ENCODE results near the gene DUSP16. TPM values are rescaled to one million over a fixed set of nuclear protein-coding genes. Genes with fewer than 3 reads are reported as not detected.

DUSP16 gene
- total and polyA plus RNA-seq, 2 experiments from 2014 or later = 11.7 to 59.4 TPM

DNA sequence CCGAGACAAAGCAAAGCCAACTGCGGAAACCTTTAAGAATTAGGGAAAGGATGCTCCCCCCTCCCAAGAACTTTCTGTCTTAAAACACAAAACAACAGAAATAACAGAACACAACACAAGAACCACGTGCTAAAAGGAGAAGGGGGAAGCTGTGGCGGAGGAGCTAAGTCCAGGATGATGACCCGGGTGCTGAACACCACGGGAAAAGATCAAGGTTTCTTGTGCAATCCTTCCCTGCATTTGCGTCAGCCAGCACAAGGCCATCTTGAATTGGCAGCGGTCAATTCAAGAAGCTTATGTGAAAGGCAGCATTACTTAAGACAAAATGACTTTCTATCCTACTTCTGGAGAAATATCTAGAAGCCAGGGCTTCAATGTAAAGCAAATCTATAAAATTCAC, 38.0 kb upstream of the DUSP16 start:
- peak overlapping the region; percentile 39 for H3K27ac Mint-ChIP-seq
- H3K27me3 ChIP-seq (ENCODE audit: insufficient read depth) = no peaks in the 10 kb centered on the region
- H3K9me3 Mint-ChIP-seq = no peaks in the 10 kb centered on the region; the same call in 2 of the 3 replicates
- H3K27me3 Mint-ChIP-seq (ENCODE audit: insufficient read depth, low read depth, poor library complexity) = peaks cover 6% of the 10 kb centered on the region
- peak overlapping the region; percentile 92 for H2AFZ ChIP-seq
- no peaks in the 10 kb centered on the region for H3K36me3 ChIP-seq (ENCODE audit: insufficient read depth)
- 0 out of 2 replicates have a peak, but pooled peaks cover 7% of the 10 kb centered on the region for H3K4me1 ChIP-seq (ENCODE audit: insufficient read depth)
- H3K4me1 Mint-ChIP-seq = peaks cover 18% of the 10 kb centered on the region
- H3K36me3 Mint-ChIP-seq (ENCODE audit: low read depth) = no peaks in the 10 kb centered on the region
- H4K20me1 ChIP-seq (replicated peaks; ENCODE audit: insufficient read depth) = no peaks in the 10 kb centered on the region
- no peaks in the 10 kb centered on the region for H3F3A ChIP-seq (replicated peaks; ENCODE audit: low read depth)
- H3K27ac ChIP-seq (ENCODE audit: low read depth) = 0 out of 2 replicates have a peak overlapping the region, but pooled peaks have one; percentile 27
- ATAC-seq (no peak), DNase-seq (ENCODE audit: low spot score) (no peak)
- no peaks in the 10 kb centered on the region for H3K79me2 ChIP-seq (replicated peaks; ENCODE audit: insufficient read depth)
- H3K4me3 ChIP-seq = no peak overlapping the region
- H3K4me3 Mint-ChIP-seq = no peak overlapping the region
- TF ChIP-seq, protein P1, sequence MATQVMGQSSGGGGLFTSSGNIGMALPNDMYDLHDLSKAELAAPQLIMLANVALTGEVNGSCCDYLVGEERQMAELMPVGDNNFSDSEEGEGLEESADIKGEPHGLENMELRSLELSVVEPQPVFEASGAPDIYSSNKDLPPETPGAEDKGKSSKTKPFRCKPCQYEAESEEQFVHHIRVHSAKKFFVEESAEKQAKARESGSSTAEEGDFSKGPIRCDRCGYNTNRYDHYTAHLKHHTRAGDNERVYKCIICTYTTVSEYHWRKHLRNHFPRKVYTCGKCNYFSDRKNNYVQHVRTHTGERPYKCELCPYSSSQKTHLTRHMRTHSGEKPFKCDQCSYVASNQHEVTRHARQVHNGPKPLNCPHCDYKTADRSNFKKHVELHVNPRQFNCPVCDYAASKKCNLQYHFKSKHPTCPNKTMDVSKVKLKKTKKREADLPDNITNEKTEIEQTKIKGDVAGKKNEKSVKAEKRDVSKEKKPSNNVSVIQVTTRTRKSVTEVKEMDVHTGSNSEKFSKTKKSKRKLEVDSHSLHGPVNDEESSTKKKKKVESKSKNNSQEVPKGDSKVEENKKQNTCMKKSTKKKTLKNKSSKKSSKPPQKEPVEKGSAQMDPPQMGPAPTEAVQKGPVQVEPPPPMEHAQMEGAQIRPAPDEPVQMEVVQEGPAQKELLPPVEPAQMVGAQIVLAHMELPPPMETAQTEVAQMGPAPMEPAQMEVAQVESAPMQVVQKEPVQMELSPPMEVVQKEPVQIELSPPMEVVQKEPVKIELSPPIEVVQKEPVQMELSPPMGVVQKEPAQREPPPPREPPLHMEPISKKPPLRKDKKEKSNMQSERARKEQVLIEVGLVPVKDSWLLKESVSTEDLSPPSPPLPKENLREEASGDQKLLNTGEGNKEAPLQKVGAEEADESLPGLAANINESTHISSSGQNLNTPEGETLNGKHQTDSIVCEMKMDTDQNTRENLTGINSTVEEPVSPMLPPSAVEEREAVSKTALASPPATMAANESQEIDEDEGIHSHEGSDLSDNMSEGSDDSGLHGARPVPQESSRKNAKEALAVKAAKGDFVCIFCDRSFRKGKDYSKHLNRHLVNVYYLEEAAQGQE (IDR thresholded peaks at IDR 0.05; ENCODE audit: unreplicated experiment) = no peak
- no peak for TF ChIP-seq EZH2phosphoT487 (IDR thresholded peaks at IDR 0.05; ENCODE audit: unreplicated experiment)
- no peak for TF ChIP-seq ZNF331 (CRISPR knock-in tag; IDR thresholded peaks at IDR 0.05; ENCODE audit: low read depth)
- TF ChIP-seq NANOG (IDR thresholded peaks at IDR 0.05; ENCODE audit: borderline replicate concordance) = no peak
- no peak for TF ChIP-seq ZNF114 (CRISPR knock-in tag; IDR thresholded peaks at IDR 0.05)
- TF ChIP-seq, protein P2, sequence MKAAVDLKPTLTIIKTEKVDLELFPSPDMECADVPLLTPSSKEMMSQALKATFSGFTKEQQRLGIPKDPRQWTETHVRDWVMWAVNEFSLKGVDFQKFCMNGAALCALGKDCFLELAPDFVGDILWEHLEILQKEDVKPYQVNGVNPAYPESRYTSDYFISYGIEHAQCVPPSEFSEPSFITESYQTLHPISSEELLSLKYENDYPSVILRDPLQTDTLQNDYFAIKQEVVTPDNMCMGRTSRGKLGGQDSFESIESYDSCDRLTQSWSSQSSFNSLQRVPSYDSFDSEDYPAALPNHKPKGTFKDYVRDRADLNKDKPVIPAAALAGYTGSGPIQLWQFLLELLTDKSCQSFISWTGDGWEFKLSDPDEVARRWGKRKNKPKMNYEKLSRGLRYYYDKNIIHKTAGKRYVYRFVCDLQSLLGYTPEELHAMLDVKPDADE (IDR thresholded peaks at IDR 0.05) = no peak
- TF ChIP-seq, protein P3, sequence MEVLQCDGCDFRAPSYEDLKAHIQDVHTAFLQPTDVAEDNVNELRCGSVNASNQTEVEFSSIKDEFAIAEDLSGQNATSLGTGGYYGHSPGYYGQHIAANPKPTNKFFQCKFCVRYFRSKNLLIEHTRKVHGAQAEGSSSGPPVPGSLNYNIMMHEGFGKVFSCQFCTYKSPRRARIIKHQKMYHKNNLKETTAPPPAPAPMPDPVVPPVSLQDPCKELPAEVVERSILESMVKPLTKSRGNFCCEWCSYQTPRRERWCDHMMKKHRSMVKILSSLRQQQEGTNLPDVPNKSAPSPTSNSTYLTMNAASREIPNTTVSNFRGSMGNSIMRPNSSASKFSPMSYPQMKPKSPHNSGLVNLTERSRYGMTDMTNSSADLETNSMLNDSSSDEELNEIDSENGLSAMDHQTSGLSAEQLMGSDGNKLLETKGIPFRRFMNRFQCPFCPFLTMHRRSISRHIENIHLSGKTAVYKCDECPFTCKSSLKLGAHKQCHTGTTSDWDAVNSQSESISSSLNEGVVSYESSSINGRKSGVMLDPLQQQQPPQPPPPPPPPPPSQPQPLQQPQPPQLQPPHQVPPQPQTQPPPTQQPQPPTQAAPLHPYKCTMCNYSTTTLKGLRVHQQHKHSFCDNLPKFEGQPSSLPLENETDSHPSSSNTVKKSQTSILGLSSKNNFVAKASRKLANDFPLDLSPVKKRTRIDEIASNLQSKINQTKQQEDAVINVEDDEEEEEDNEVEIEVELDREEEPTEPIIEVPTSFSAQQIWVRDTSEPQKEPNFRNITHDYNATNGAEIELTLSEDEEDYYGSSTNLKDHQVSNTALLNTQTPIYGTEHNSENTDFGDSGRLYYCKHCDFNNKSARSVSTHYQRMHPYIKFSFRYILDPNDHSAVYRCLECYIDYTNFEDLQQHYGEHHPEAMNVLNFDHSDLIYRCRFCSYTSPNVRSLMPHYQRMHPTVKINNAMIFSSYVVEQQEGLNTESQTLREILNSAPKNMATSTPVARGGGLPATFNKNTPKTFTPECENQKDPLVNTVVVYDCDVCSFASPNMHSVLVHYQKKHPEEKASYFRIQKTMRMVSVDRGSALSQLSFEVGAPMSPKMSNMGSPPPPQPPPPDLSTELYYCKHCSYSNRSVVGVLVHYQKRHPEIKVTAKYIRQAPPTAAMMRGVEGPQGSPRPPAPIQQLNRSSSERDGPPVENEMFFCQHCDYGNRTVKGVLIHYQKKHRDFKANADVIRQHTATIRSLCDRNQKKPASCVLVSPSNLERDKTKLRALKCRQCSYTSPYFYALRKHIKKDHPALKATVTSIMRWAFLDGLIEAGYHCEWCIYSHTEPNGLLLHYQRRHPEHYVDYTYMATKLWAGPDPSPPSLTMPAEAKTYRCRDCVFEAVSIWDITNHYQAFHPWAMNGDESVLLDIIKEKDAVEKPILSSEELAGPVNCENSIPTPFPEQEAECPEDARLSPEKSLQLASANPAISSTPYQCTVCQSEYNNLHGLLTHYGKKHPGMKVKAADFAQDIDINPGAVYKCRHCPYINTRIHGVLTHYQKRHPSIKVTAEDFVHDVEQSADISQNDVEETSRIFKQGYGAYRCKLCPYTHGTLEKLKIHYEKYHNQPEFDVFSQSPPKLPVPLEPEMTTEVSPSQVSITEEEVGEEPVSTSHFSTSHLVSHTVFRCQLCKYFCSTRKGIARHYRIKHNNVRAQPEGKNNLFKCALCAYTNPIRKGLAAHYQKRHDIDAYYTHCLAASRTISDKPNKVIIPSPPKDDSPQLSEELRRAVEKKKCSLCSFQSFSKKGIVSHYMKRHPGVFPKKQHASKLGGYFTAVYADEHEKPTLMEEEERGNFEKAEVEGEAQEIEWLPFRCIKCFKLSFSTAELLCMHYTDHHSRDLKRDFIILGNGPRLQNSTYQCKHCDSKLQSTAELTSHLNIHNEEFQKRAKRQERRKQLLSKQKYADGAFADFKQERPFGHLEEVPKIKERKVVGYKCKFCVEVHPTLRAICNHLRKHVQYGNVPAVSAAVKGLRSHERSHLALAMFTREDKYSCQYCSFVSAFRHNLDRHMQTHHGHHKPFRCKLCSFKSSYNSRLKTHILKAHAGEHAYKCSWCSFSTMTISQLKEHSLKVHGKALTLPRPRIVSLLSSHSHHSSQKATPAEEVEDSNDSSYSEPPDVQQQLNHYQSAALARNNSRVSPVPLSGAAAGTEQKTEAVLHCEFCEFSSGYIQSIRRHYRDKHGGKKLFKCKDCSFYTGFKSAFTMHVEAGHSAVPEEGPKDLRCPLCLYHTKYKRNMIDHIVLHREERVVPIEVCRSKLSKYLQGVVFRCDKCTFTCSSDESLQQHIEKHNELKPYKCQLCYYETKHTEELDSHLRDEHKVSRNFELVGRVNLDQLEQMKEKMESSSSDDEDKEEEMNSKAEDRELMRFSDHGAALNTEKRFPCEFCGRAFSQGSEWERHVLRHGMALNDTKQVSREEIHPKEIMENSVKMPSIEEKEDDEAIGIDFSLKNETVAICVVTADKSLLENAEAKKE (CRISPR knock-in tag; IDR thresholded peaks at IDR 0.05) = no peak
- no peak for TF ChIP-seq CREB1 (CRISPR knock-in tag; IDR thresholded peaks at IDR 0.05; ENCODE audit: low read depth)
- TF ChIP-seq JUNB (IDR thresholded peaks at IDR 0.05; ENCODE audit: unreplicated experiment) = no peak
- TF ChIP-seq STAT1 (IDR thresholded peaks at IDR 0.05; ENCODE audit: unreplicated experiment) = no peak
- TF ChIP-seq POLR2AphosphoS5 (IDR thresholded peaks at IDR 0.05; ENCODE audit: low read depth) = no peak
- TF ChIP-seq, protein P4, sequence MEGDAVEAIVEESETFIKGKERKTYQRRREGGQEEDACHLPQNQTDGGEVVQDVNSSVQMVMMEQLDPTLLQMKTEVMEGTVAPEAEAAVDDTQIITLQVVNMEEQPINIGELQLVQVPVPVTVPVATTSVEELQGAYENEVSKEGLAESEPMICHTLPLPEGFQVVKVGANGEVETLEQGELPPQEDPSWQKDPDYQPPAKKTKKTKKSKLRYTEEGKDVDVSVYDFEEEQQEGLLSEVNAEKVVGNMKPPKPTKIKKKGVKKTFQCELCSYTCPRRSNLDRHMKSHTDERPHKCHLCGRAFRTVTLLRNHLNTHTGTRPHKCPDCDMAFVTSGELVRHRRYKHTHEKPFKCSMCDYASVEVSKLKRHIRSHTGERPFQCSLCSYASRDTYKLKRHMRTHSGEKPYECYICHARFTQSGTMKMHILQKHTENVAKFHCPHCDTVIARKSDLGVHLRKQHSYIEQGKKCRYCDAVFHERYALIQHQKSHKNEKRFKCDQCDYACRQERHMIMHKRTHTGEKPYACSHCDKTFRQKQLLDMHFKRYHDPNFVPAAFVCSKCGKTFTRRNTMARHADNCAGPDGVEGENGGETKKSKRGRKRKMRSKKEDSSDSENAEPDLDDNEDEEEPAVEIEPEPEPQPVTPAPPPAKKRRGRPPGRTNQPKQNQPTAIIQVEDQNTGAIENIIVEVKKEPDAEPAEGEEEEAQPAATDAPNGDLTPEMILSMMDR (conservative IDR thresholded peaks at IDR 0.05; ENCODE audit: low read depth in 2 of 2) = no peak
- TF ChIP-seq EZH2 (IDR thresholded peaks at IDR 0.05; ENCODE audit: low read depth, unreplicated experiment) = no peak
- H3K4me2 ChIP-seq = no peak overlapping the region
- no peaks in the 10 kb centered on the region for H3K9me2 ChIP-seq (ENCODE audit: insufficient read depth)

Measured in GM23338 (cell line).